ENCODE results near the gene HEXD.

The HEXD gene

GRCh38 chr17:82491196-82491530 is 73.0 kb downstream of the HEXD start:
- DNase-seq, result no peak

GRCh38 chr17:82491533-82491932 is 73.4 kb downstream of the HEXD start:
- DNase-seq, result no peak
